Activated CD8-positive, alpha-beta memory T cell treated with anti-CD3 and anti-CD28 coated beads, Interleukin-2, amount 50 U/mL, for 1 hour (primary cell): ENCODE data around the gene GSG1L.
"Not testable (repeated sequence)": the region's sequence is repeated elsewhere in the genome, so short reads cannot be mapped to it uniquely, and the experiment has no call there.

Experiments
- DNase-seq: peaks from one replicate; pipeline ENCODE4 v3.0.0-alpha.2; 2020; ENCODE audit errors: extremely low read depth

Gene GSG1L

DNA sequence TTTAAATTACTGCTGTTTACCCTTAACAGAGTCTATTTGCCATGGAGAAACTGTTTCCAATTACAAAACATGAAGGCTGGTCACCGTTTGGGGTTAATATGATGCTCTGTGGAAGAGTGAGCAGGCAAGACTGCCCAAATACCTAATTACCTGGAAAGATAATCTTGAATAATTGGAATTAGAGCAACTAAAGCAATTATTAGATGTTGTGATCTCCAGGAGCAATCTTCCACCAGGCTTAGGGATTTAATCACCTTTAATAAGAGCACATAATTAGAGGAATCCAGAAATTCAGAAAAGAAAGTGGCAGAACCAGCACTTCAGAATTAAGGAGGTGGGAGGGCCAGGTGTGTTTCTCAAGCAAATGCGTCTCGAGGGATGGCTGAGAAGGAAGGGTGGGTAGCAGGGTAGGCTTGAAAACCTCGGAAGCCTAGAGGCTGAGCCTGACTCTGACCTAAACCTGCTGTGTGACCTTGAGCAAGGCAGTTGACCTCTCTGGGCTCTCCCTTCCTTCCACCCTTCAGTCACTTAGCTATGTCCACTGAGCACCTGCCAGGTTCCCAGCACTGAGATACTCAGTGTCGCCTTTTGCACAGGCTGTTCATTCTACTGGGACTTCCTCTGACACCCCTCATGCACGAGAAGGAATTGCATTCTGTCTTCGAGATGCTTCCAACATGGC is 113.2 kb downstream of the GSG1L start:
- DNase-seq, result no peak

DNA sequence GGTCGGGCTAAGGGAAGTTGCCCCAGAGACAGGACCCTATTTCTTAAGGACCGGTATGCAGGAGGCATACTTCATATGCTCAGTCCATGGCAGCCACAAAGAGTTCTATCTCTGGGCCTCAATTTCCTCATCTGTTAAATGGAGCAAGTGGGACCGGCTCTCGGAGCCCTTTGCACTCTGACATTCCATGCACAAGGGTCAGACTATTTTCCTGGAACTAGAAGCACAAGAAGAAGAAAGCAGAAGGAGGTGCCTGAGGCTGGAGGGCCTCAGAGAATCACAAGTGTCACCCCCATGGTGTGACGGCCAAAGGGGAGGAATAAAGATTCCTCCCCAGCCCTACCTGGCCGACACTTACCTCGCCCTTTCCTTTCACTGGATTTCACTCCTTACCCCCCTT is 115.8 kb downstream of the GSG1L start:
- DNase-seq, result no peak

DNA sequence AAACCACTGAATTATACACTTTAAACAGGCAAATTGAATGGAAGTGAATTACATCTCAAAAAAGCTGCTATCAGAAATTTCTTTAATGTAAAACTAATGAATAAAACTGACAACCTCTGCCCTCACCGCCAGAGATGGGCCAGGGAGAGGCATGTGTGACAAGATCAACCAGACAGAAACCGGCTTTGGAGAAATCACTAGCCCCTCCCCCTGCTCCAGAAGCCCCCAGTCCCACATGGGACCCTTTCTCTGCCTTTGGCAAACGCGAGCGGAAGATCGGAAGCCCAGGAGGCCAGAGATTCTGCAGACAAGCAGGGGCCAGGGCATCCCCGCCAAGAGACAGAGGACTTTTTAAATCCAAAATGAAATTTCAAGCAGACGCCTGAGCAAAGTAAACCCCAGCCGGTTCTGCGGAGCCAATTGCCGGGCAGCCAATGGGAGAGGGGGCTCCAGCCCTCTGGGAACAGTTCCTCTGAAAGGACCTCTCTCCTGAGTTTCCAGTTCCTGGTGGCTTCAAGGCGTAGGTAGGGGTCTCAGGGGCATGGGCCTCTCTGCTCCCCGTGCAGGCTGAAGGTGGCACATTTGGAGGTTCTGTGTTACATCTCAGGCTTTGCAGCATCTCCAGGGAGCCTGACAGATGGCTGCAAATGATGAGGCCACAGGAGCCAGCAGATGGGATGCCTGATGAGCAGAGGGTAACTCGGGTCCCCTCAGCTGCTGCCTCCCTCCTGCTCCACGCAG is 118.1 kb downstream of the GSG1L start:
- no peak for DNase-seq

DNA sequence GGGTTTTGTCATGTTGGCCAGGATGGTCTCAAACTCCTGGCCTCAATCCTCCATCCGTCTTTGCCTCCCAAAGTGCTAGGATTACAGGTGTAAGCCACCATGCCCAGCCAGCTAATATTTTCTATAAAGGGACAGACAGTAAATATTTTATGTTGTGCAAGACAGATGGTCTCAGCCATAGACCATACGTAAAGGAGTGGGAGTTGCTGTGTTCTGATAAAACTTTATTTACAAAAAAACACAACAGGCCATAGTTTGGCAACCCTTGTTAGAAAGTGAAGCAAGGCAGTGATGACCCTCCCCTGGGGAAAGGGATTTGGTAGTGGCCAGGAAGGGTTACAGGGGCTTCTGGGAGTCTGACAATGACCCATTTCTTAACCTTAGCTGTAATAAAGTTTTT is 119.7 kb downstream of the GSG1L start:
- DNase-seq, result no peak

DNA sequence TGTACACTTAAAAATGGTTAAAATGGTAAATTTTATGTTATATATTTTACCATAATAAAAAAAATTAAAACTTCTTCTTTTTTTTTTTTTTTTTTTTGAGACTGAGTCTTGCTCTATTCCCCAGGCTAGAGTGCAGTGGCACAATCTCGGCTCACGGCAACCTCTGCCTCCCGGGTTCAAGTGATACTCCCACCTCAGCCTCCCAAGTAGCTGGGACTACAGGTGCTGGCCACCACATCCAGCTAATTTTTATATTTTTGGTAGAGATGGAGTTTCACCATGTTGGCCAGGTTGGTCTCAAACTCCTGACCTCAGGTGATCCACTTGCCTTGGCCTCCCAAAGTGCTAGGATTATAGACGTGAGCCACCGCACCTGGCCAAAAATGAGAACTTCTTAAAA is 121.4 kb downstream of the GSG1L start:
- not testable (repeated sequence) for DNase-seq

DNA sequence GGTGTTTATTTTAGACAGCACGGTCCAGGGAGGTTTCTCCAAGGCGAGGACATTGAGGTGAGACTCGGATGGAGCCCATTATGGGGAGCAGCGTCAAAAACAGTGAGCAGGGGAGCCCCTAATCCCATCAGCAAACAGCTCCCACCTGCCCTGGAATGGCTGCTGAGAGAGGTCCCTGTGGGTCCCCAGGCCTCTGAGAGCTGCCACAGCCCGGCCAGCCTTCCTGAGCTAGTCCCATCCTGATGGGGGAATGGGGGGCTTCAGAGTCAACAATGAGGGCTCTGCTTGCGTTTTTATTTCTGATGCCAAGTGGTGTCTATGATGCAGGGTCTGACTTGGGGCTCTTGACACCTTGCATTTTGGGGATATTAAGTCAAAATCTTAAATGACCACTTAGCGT is 128.4 kb downstream of the GSG1L start:
- no peak for DNase-seq

DNA sequence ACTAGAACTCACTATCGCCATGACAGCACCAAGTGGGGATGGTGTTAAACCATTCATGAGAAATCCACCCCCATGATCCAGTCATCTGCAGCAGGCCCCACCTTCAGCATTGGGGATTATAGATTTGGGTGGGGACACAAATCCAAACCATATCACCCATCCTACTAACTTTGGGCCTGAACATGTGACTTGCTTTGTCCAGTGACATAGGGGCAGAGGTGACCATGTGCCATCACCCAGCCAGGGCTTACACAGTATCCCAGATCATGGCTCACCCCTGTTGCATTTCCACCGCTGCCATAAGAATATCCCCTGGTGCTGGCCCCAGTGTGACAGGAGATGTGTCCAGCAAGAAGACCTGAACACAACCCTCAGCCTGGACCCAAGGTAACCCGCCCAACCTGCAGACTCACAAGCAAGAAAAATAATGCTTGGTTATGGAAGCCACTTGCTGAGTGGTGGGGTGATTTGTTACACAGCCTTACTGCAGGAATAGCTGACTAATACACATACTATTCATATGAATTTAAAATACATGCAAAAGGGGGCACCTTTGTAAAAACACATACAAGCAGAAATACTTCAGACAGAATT is 130.9 kb downstream of the GSG1L start:
- no peak for DNase-seq

DNA sequence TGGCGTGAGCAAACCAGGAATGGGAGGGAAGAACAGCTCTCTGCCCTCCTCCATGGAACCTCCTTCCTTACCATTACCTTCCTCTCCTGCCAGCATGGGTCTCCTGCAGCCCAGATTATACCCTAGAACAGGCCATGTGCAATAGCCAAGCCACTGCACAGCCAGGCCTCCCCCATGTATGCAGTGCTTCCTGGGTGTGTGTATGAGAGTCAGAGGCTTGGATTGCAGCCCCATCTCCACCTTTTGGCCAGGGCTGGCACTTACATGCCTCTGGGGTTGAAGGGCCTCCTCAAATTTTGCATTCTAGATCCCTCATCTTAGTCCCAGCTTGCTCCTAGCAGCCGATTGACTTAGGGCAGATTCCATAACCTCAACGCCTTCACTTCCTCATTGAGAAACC is 133.7 kb downstream of the GSG1L start:
- no peak for DNase-seq

DNA sequence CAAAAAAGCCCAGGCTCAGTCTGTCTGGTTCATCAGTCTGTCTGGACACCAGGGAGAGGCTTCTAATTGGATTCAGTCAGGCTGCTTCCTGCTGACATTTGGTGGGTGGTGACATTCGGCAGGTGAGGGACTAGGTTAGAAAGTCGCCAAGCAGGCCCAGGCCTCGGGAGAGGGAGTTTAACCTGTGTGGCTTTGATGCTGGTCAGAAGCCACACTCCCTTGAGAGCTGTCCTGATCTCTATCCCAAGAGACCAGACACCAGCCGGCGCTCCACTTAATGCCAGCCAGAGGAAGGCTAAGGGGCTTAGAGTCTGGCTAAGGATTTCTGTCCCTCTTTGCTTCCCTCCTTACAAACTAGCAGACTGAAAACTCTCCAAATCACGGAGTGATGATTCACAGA is 135.0 kb downstream of the GSG1L start:
- DNase-seq, result no peak

DNA sequence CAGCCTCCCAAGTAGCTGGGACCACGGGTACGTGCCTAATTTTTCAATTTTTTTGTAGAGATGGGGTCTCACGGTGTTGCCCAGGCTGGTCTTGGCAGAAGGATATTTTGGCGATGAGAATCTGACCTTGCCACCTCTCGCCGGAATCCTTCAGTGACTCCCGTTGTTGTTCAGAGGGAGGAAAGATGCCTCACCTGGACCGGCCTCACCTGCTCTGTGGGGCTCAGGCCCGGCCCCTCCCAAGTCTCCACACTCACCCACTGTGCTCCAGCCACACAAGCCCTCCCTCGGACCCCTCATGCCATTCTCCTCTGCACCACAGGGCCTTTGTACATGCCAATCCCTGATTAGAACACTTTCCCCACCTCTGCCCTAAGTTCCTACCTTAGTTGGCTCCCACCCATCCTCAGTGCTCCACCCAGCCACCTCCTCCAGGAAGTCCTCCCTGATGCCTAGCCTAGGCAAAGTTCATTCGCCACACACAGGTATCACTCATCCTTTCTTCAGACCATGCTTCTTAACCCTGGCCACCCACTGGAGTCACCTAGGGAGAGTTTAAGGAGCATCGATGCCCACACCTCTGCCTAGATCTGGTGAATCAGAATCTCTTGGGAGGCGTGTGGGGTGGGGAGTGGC is 136.1 kb downstream of the GSG1L start:
- DNase-seq, result no peak

DNA sequence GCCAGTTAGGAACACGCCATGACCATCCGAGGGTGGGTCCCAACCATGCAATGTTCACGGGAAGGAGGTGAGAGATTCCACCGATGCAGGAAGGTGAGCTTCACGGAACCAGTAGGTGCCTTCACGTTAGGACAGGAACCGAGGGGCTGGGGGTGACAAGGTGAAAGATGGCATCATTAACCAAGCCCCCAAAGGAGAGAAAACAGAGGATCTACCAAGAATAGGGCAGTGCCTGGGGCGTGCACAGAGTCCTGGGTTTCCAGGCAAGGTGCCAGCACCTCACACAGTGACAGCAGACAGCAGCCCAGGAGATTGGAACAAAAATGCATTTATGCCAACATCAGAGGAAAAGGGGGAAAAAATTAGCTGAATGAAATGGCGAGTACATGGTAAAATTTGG is 137.9 kb downstream of the GSG1L start:
- no peak for DNase-seq

DNA sequence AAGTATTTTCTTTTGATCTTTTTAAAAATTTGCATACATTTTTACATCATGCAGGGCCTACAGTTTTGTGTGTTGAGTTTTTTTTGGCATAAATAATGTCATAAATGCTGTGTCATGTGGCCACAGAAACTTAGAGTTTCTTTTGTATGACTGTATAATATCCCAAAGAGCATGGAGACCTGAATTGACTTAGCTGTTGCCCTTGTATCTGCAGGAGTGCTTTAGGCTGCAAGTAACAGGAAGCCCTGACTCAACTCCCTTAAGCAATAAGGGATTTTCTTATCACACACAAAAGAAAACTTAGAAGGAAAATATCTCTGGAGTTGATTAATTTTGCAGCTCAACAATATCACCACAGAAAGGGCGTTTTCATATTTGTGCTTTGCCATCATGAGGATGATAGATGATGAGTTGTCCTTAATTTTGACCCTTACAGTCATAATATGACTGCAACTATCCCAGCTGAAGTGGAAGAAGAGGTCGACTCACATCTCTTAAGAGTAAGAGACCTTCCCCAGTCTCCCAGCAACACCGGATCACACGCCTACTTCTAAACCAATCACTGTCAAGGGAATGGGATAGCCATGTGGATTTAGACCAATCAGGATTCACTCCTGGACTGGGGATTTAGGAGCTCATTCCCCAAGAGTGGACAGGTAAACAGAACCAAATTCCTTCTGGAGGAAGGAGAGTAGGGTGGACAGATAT is 138.9 kb downstream of the GSG1L start:
- DNase-seq, result no peak

DNA sequence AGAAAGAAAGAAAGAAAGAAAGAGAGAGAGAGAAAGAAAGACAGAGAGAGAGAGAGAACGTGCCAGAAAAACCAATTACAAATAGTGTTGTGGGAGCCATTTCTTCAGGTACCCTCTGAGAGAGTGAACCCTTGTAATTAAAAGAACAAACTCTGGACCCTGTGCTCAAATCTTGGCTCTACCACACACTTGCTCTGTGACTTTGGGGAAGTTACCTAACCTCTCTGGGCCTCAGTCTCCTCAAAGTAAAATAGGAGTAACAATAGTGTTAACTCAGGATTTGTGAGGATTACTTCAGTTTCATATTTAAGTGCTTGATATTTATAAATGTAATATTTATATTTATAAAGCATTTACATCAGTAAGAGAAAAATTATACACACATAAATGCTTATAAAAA is 139.8 kb downstream of the GSG1L start:
- DNase-seq, result no peak

DNA sequence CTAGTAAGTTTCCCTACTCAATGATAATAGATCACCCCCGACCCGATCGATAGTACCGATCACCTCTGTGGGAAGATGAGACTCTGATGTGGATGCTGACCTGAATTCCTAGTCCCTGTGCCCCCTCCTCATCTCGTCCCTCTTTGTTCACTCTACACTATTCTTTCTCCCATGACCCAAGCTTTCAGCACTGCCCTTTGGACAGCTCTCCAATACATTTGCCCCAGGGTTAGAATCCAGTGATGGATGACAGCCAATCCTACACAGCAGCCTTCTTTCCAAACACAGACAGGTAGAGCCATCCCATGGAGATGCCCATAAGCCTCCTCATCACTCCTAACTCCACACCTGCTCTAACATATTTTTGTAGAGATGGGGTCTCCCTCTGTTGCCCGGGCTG is 141.1 kb downstream of the GSG1L start:
- no peak for DNase-seq

DNA sequence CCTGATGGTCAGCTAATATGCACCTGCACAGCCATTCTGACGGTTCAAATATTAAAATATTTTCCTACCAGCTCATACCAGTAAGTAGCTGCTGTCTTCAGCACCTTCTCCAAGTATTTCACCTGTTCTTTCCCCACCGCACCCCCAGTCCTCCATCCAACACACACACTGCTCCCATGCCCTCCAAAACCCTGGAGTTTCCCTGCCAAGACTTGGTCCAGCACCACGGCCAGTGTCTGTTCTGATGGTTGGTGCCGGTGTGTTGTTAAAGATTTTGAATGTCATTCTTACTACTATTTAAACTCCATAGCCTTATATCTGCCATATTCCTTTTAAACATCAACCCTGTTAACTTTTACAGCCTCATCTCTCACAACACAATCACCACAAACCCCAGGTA is 142.4 kb downstream of the GSG1L start:
- DNase-seq, result no peak

DNA sequence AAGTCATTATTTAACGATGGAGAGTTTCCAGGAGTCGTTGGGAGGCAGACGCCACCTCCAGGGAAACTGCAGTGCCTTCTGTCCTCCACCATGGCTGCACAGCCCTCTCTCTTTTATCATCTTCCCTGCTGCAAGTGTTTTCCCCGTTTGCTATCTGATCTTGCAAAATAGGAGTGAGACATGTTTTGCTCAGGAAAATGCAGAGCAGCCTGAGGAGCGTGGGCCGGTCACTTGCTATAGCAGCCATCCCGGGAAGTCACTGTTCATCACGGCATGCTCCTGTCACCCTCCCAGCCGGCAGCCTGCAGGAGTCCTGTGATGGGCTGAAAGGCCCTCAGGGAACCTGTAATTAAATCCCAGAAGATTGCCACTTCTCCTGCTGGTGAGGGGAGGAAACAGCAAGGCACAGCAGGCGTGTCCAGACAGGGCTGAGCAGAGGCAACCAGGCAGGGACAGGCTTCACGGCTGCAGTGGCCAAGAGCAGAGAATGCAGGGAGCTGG is 143.1 kb downstream of the GSG1L start:
- no peak for DNase-seq

DNA sequence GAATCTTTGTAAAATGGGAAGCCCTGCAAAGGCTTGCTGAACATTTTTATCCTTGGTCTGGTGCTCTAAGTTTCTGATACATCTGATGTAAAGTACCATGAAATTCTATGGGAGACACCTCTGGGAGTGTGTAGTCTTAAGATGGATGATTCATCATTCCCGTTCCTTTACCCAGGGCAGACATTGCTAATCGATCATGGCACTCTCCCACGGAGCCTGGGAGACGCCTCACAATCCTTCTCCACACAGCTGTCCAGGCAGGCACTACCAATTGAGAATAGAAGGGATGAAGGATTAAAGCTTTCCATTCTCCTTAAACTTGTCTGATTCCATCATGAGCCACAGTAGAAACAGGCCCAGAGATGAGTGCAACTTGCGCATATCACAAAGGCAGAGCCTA is 144.8 kb downstream of the GSG1L start:
- DNase-seq, result no peak

DNA sequence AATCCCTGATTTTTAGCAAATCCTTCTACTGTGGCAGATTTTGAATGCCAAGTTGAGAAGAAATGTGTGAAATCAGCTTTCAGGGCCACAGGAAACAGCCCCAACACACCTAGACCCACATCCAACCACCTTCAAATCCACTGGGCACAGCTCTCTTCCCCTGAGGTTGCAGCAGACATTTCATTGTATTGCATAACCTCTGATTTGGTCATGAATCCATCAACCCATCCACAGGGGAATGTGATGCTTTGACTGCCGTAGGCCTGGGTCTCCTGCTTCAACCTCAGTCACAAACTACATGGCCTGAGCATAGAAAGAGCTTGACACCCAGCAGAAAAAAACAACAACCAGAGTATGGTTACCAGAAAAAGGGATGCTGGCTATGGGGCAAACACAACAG is 145.6 kb downstream of the GSG1L start:
- no peak for DNase-seq

DNA sequence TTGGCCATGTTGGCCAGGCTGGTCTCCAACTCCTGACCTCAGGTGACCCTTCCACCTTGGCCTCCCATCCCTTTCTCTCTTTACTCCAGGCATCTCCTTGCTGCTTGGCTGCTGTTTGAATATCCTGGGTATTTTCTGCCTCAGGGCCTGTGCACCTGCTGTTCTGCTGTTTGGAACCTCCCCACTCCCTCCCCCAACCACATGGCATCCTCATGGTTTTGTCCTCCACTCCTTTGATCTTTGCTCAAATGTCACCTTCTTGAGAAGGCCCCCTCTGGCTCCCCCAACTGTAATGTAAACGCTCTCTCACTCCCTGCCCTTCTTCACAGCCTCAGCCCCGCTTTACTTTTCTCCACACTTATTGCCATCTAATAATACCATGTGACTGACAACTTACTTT is 152.0 kb downstream of the GSG1L start:
- DNase-seq, result no peak

DNA sequence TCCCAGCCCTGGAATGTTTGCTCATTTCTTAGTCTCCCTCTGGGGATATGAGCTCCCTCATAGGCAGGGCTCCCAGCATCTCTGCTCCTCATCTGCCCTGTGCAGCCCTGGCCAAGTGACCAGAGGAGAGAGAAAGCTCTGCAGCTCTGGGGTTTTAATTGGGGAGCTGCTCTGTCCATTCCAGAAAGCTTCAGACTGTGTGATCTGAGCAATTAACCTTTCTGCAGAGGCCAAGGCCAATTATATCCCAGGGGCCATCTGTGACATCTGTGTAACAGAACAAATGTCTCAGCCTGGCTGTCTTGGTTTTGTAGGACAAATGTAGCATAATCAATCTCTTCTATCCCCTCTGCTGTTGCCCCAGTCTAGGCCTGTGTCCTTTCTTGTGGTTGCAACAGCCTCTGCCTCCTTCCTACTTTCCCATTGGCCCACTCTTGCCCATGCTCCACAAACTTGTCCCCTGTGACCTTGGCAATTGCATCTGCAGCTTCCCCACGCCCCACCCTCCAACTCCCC is 156.0 kb downstream of the GSG1L start:
- DNase-seq, result no peak

DNA sequence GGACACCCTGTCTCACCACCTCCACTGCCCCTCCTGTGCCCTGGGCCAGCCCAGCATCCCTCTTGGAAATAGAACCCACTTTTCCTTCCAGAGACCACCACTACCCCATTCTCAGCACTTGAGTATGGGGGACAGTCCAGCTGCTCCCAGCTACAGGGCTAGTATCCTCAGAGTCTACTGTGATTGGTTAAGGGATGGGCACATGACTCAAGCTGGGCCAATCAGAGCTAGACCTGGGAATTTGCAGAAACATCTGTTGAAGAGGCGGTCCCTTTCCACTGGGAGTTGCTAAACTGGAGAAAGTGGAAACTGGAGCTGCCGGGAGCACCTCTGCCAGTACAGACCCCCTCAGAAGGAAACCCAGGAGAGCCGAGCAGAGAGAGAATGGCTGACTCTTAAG is 156.6 kb downstream of the GSG1L start:
- no peak for DNase-seq
